ENCODE results near the gene SEMG1. TPM values are rescaled to one million over a fixed set of nuclear protein-coding genes. Genes with fewer than 3 reads are reported as not detected.

Gene SEMG1
- polyA plus RNA-seq, 10 donors: 0.07 TPM; not detected in 9

Other genes with a start within 250 kb of the SEMG1 start
- gene TOMM34, start 246.6 kb upstream of the SEMG1 start, polyA plus RNA-seq (ENCODE audit: insufficient read length in 10 of 10): 10 to 100 TPM; 12.2 to 18.8 (median 13.6) TPM
- gene STK4, start 240.5 kb upstream of the SEMG1 start, polyA plus RNA-seq (ENCODE audit: insufficient read length in 10 of 10): 10 to 100 TPM in 7 of 10 donors, 1 to 10 TPM in 3; 7.6 to 13.4 (median 11.5) TPM
- under 1 TPM in 9 of 10 donors, not detected in 1; 0.03 to 0.18 (median 0.07) TPM for gene KCNS1, start 105.9 kb upstream of the SEMG1 start, polyA plus RNA-seq (ENCODE audit: insufficient read length in 10 of 10)
- gene WFDC5, start 91.9 kb upstream of the SEMG1 start, polyA plus RNA-seq (ENCODE audit: insufficient read length in 10 of 10): under 1 TPM in 2 of 10 donors, not detected in 8; 0.62 to 0.69 TPM
- not detected for gene WFDC12, start 82.6 kb upstream of the SEMG1 start, polyA plus RNA-seq (ENCODE audit: insufficient read length in 10 of 10)
- not detected for gene PI3, start 32.1 kb upstream of the SEMG1 start, polyA plus RNA-seq (ENCODE audit: insufficient read length in 10 of 10)
- not detected for gene SEMG2, start 14.3 kb downstream of the SEMG1 start, polyA plus RNA-seq (ENCODE audit: insufficient read length in 10 of 10)
- gene SLPI, start 47.5 kb downstream of the SEMG1 start, polyA plus RNA-seq (ENCODE audit: insufficient read length in 10 of 10): under 1 TPM in 3 of 10 donors, not detected in 7; 0.34 to 0.71 (median 0.69) TPM
- under 1 TPM in 1 of 10 donors, not detected in 9; 0.14 TPM for gene RBPJL, start 99.8 kb downstream of the SEMG1 start, polyA plus RNA-seq (ENCODE audit: insufficient read length in 10 of 10)
- 1 to 10 TPM in 2 of 10 donors, under 1 TPM in 8; 0.34 to 2.5 (median 0.63) TPM for gene MATN4, start 101.3 kb downstream of the SEMG1 start, polyA plus RNA-seq (ENCODE audit: insufficient read length in 10 of 10)
- 10 to 100 TPM in 3 of 10 donors, 1 to 10 TPM in 7; 4.6 to 15.3 (median 7.7) TPM for gene SDC4, start 141.4 kb downstream of the SEMG1 start, polyA plus RNA-seq (ENCODE audit: insufficient read length in 10 of 10)
- gene SYS1, start 156.1 kb downstream of the SEMG1 start, polyA plus RNA-seq (ENCODE audit: insufficient read length in 10 of 10): 10 to 100 TPM; 13.7 to 17.9 (median 15.9) TPM
- 1 to 10 TPM in 2 of 10 donors, under 1 TPM in 8; 0.41 to 1.4 (median 0.68) TPM for gene TP53TG5, start 171.3 kb downstream of the SEMG1 start, polyA plus RNA-seq (ENCODE audit: insufficient read length in 10 of 10)
- 10 to 100 TPM; 17.2 to 26.4 (median 22.8) TPM for gene DBNDD2, start 201.3 kb downstream of the SEMG1 start, polyA plus RNA-seq (ENCODE audit: insufficient read length in 10 of 10)
- 10 to 100 TPM; 61.2 to 79.5 (median 71.6) TPM for gene PIGT, start 209.1 kb downstream of the SEMG1 start, polyA plus RNA-seq (ENCODE audit: insufficient read length in 10 of 10)

Data from muscle of back (tissue), 10 donors.